GM19099 (cell line): Measurements from ENCODE around the gene MAML3.

Experiments
- POLR2A ChIP-seq: IDR thresholded peaks from 3 replicates; pipeline ENCODE4 v1.6.1; 2011; ENCODE audit warnings: low read depth; ENCODE audit not compliant: insufficient read length; ENCODE audit errors: extremely low read depth

MAML3 gene

DNA sequence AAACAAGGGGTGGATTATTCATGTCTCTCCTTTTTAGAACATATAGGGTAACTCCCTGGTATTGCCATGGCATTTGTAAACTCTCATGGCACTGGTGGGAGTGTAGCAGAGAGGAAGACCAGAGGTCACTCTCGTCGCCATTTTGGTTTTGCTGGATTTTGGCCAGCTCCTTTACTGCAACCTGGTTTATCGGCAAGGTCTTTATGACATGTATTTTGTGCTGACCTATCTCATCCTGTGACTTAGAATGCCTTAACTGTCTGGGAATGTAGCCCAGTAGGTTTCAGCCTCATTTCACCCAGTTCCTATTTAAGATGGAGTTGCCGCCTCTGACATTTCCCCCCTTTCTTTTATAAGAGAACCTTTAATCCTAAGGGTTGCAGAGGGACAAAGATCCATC is 442.5 kb downstream of the MAML3 start:
- TF ChIP-seq POLR2A: no peak

DNA sequence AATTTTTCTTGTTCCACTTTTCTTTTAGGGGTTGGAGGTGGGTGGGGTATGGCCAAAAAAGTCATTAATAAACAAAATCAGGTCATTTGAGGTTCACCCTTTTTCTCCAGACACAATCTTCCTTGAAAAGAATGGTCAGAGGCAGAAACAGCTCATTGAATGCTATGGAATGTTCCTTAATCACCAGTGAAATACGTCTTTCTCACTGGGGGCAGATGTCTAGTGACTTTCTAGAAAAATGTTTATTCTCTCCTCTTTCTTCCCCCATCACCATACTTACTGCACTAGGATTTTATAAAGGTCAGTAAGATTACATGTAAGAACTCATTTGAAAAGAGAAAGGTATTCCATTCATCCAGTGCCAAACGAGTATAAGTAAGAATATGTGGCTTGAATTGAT is 443.9 kb downstream of the MAML3 start:
- no peak for TF ChIP-seq POLR2A

DNA sequence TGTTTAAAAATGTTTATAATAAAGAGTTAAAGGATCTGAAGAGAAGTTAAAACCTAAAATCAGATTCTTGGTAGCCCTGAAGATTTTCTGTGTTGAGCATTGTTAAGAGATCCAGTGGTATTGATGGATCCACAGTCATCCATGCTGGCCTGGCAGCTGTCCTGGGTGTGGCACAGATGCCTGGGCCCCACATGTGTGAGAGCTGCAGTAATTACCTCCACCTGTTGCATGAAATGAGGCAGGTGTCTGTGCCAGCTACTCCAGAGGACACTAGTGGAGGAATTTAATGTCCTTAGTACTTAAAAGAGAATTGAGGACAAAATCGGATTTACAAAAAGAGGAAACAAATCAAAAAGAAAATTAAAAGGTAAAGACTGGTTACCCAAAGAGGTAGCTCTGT is 444.3 kb downstream of the MAML3 start:
- TF ChIP-seq POLR2A: no peak

DNA sequence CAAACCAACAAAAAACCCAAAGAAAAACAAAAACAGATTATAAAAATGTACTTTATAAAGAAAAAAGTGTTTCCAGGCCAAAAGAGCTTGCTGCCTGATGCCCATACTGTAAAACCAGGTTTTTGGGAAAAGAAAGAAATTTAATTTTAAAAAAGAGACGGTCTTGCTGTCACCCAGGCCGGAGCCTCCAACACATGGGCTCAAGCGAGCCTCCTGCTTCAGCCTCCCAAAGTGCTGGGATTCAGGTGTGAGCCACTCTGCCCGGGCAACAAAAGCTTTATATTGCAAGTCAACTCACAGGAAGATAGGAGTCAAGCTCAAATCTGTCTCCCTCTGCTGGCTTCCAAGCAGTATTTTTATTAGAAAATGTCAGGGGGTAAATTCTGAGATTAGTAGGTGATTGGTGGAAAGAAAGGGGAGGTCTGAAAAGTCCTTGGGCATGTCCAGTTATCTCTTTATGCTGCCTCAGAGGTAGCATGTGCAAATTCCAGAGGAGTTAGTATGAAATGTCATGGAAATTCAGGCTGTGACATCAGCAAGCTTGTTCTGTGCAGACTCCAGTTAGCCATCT is 449.0 kb downstream of the MAML3 start:
- TF ChIP-seq POLR2A: no peak

DNA sequence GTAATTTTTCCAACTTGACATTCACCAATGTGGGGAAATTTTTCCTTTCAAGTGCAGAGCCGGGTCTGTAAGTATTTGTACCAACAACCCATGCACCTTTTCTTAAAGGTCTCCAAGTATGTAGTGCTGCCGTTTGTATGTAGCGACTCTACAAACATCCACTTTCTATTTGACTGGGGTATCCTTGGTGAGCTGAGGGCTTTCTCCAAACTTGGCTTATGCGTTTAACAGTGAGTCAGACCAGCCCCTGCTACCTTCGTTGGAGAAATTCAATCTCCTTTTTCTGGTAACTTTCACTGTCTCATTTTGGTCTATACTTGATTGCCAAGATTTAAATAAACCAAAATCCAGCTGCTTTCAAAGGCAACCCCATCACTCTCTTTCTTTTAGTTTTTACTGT is 453.4 kb downstream of the MAML3 start:
- no peak for TF ChIP-seq POLR2A

DNA sequence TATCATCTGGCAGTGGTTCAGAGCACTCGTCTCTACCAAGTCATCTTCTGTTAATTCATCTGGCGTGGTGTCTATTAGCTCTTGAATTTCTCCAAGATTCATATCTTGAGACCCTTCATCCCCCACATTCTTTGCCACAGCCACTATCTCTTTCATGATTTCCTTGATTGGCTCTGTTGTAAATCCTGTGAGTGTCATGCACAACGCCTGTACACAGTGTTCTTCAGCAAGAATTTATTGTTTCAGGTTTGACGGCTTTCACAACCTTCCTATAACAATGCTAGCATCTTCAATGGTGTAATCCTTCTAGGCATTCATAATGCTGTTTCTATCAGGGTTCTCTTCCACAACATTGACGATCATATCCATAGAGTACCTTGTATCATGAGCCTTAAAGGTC is 457.5 kb downstream of the MAML3 start:
- TF ChIP-seq POLR2A: no peak

DNA sequence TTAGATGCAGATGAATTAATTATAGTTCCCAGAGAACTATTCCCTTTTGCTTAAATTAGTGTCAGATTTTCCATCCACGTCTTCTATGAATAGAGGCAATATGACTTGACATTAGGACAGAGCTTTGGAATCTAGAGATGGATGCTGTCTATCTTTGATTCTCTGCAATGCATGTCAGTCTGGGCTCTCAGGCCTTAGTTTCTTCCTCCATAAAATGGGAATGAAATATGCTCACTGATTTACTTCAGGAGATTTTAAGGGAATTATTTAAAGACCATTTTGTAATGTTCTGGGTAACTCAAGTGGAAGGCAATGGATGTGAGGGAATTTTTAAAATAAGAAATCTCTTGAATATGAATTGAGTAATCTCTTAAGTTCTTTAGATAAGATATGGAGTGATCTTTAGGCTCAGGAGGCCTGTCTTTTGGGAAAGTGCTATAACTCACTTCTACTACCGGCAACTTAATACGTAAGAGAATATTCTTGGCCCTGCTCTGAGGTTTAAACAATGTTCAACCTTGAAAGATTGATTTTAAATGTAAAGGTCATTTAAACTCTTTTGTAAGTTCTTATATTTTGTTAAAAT is 459.4 kb downstream of the MAML3 start:
- no peak for TF ChIP-seq POLR2A

DNA sequence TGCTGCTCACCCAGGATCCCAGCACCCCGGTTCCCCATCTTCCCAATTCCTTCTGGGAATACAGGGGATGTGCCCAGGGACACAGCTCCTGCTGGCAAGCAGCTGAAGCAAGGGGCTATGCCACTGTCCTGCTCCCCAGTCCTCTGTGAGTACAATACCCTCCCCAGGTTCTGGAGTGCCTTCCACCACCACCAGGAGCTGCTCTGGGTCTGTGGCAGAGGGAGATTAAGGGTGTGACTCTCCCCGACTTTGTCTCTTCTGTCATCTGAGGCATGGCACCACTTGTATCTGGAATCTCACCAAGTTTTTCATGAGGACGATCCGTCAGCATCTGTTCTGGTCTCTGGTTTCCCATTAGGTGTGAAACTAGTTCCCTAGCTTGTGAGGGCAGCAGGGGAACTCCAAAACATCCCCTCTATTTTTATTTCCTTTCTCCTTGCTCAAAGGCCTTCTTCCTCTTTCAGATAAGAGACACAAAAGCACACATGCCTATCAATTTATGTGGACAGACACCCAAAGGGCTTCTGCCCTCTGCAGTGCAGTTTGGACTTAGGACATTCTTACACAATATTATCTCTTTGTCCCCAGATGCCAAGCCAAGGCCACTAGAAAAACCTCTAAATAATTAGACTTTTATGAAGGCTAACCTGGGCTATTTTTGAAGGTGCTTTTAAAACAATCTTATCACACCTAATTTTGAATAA is 461.5 kb downstream of the MAML3 start:
- TF ChIP-seq POLR2A: no peak

DNA sequence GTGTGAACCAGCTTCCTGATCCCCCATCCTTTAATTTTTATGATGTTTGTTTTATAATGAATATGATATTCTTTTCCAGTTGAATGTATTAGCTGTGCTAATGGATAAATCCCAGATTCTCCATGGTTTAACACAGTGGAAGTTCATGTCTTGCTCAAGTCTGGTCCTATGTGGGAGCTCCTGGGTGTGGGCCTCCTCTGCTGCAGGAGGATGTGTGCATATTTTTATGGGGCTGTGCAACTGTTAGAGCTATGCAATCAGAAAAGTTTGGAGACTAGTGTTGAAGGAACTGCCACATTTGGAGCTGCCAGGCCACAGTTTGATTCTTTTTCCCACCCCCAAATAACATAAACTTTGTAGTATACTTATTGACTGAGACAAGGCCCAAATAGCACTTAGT is 463.6 kb downstream of the MAML3 start:
- no peak for TF ChIP-seq POLR2A

DNA sequence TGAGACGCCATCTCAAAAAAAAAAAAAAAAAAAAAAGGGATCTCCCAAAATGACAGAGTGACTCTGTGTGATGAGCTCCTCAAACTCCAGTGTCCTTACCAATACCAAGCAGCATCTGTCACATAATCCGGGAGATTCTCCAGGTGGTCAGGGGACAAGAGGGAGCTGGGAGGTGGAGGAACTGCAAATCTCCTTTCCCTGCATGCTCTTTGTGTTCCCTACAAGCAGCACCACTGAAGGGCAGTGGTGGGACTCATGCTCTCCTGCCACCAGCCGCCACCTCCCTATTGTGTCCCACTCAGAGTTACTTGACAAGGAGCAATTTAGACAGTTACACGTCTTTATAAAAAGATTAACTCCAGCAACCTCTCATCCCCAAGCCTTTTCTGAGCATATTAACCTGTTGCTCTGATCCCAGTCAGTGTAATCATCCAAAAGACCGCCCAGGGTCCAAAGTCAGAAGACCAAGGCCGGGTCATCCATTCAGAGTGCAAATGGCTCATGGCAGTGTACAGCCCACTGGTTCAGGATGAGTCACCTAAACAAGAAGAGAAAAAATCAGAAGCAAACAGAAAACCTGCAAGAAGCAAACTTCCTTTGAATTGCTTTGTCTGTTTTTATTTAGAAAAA is 464.8 kb downstream of the MAML3 start:
- TF ChIP-seq POLR2A: no peak

DNA sequence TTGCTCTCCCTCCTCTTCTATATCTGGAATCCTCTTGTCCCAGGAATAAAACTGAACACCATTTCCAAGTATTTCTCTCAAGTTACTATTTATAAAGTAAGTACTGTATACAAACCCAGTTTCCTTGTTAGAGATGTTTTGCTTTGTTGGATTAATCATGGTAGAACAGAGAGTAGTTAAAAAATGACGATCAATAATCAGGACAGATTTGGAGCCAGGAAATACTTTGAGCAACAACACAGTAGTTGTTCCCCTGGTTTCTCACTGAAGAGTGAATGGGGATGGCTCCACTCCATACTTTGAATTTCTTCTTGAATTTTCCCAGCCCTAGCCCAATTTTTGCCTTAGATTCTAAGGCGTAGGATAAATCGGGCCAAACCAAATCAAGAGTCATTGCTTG is 467.0 kb downstream of the MAML3 start:
- no peak for TF ChIP-seq POLR2A

DNA sequence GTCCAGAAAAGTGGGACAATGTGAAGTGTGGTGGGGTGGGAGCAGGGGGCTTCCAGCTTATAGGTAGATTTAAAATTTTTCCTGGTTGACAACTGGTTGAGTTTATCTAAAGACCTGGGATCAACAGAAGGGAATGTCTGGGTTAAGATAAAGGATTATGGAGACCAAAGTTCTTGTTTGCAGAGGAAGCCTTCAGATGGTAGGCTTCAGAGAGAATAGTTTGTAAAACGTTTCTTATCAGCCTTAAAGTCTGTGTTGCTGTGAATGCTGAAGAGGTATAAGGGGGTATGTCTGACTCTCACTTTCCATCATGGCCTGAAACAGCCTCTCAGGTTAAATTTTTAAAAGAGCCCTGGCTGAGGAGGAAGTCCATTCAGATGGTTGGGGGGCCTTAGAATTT is 467.9 kb downstream of the MAML3 start:
- no peak for TF ChIP-seq POLR2A

DNA sequence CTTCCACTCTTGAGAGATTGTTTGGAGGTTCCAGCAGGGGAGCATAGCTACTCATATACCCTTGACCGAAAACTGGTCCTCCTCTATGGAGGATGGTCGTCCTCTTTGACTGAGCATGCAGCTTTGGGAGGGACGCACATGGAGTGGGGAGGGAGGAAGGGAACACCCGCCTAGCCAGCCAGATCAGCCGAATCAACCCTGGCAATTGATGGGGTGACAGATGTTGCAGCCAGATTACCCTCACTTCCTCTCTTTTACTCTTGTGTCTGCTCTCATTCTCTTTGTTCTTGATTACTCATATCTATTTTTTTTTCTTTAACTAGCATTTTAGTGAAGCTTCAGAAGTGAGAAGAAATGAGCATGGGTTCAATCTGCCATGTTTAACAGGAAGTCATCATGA is 468.8 kb downstream of the MAML3 start:
- TF ChIP-seq POLR2A: no peak

DNA sequence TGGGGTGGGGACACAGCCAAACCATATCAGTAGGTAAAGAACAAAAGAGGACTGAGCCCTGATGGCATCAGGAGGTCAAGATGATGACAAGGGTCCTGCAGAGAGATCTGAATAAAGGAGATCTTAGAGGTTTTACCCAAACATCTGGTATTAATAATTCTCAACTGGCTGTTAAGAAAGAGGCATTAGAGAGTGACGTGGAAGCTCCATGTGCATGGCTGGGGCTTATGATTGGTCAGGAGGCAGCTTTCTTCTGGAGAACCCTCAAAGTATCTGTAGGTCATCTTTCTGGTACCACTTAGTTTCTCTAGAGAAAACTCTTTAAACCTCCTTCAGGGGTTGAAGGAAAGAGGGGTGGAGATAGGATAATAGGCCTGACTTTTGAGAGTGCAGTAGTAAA is 469.6 kb downstream of the MAML3 start:
- no peak for TF ChIP-seq POLR2A

DNA sequence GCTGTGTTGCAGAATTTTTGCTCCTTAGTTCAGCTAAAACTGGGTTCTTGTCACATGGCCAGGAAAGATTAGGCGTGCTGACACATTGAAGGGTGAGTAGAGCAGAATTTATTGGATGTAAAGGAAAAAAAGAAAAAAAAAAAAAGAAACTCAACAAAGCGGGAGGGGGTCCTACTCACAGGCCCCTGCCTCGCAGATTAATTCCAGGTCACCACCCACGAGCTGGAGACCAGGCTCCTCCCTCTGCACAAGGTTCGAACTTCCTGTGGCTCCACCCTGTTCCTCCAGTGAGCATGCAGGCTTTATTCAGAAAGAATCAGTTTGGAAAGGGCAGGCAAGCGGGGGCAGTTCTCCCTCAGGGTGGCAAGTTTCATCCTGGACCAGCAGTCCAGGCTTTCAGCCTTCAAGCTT is 471.2 kb downstream of the MAML3 start:
- TF ChIP-seq POLR2A: no peak

DNA sequence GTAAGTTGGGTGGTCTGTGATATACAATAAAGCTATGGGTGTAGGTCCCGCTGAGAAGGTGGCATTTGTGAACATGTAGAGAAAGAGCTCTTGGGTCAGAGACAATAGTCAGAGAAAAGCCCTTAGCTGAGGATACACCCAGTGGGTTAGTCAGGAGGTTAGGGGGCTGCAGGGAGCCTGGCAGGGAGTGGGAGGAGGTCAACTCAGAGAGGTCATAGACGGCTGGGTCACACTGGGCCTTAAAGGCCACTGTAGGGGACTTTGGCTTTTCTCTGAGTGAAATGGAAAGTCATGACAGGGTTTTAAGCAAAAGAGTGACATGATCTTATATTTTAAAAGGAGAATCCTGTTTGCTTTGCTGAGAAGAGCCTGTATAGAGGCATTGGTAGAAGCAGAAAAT is 471.7 kb downstream of the MAML3 start:
- TF ChIP-seq POLR2A: no peak
